ENCODE data around the gene CTDSP2. TPM values are rescaled to one million over a fixed set of nuclear protein-coding genes. Genes with fewer than 3 reads are reported as not detected.
"Not testable (repeated sequence)": the region's sequence is repeated elsewhere in the genome, so short reads cannot be mapped to it uniquely, and the experiment has no call there.

The CTDSP2 gene
- total RNA-seq, 4 donors from 2014 or later, result 47.1 to 120 (median 71.7) TPM

DNA sequence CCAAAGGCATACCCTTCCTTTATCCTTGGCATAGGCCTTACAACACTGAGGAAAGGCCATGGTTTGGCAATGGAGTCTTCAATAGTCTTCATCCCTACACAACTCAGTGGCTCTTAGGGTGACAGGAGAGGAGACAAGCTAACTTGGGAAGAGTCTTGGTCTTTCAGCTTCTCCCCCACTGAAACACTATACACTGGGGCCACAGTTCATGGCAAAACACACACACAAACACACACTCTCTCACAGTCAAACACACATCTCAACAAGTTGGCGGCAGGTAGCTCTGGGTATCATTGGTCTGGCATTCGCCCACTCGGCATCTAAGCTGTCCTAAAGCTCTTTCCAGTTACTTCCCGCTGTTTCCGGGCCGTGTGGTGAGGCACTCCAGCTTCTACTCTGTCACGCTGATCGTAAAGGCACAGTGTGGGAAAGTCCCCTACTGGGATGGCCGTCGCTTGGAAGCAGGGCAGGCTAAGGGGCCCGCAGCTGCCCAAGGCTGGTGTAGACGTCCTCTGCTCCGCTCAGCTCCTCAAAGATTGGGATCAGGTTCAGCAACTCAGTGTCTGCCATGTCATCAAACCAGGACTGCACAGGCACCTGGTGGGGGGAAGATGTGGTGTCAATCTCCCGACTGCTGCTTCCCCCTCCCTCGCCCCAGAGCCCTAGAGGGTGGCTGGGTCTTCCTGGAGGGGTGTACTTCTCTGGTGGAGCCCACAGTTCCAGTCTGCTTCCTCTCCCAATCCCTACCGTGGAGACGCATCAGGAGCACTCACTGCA lies 23.2 kb downstream of the CTDSP2 start:
- Histone ChIP-seq H3K27me3 (no peaks in the 10 kb centered on the region), H3K36me3 (peaks cover 62 to 100% (median 62%) of the 10 kb centered on the region in 3 donors), H3K27ac (peak overlapping the region in 3 of 4 donors; percentile 0 to 59 (median 9)), H3K4me3 (no peak overlapping the region), H3K9me3 (no peaks in the 10 kb centered on the region), H3K4me1 (peaks cover 0 to 53% (median 6%) of the 10 kb centered on the region in 3 donors)
- intact Hi-C loops (cut with DNase I), result no loop called here
- 80 to 82% methylated on average over 2 to 13 of the region's 17 CpGs for WGBS, 2 donors
- TF ChIP-seq POLR2A (IDR thresholded peaks at IDR 0.05), result no peak
- TF ChIP-seq, protein P1, sequence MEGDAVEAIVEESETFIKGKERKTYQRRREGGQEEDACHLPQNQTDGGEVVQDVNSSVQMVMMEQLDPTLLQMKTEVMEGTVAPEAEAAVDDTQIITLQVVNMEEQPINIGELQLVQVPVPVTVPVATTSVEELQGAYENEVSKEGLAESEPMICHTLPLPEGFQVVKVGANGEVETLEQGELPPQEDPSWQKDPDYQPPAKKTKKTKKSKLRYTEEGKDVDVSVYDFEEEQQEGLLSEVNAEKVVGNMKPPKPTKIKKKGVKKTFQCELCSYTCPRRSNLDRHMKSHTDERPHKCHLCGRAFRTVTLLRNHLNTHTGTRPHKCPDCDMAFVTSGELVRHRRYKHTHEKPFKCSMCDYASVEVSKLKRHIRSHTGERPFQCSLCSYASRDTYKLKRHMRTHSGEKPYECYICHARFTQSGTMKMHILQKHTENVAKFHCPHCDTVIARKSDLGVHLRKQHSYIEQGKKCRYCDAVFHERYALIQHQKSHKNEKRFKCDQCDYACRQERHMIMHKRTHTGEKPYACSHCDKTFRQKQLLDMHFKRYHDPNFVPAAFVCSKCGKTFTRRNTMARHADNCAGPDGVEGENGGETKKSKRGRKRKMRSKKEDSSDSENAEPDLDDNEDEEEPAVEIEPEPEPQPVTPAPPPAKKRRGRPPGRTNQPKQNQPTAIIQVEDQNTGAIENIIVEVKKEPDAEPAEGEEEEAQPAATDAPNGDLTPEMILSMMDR (IDR thresholded peaks at IDR 0.05), result no peak
- no peak for DNase-seq

DNA sequence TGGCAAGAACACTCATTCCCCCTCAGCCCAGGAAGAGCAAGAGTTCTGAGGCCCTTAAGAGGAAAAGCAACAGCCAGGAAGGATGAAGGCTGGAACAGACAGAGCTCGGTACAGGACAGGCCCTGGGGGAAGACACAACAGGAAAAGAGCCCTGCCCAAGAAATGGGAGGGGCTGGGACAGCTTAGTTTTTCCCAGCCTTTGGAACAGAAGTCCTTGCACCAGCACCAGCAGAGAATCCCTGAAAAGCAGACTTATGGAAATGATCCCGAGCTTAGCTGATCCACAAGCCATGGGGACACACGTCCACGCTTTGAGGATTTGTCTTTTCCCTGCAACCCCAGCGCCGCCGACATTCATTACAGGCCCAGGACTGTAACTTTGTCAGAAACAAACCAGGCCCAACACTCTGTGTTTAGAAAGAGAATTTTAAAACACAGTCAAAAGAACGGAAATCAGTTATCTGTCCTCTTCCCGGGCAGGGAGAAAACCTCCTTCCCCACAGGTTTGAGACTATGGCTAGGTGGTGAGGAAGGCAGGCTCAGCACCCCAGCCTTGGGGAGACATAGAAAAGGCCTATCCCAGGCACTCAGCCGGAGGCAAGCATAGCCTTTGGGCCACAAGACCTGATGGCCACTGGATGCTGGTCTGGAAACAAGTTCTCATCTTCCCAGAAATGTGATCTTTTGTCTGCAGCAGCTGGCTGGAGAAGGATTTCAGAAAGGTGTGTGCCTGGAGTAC lies 24.0 kb downstream of the CTDSP2 start:
- intact Hi-C loops (cut with DNase I), result no loop called here
- 76 to 82% methylated on average over 9 to 10 of the region's 10 CpGs for whole genome bisulfite sequencing, 2 donors
- Histone ChIP-seq H3K4me1 (peaks cover 0 to 58% (median 8%) of the 10 kb centered on the region in 3 donors), H3K36me3 (peaks cover 56 to 95% (median 57%) of the 10 kb centered on the region in 3 donors), H3K4me3 (no peak overlapping the region), H3K27me3 (no peaks in the 10 kb centered on the region), H3K27ac (peak overlapping the region in 3 of 4 donors; percentile 0 to 59 (median 9)), H3K9me3 (no peaks in the 10 kb centered on the region)
- TF ChIP-seq POLR2A (IDR thresholded peaks at IDR 0.05), result no peak
- TF ChIP-seq, protein P1 (IDR thresholded peaks at IDR 0.05), result no peak
- no peak for DNase-seq

DNA sequence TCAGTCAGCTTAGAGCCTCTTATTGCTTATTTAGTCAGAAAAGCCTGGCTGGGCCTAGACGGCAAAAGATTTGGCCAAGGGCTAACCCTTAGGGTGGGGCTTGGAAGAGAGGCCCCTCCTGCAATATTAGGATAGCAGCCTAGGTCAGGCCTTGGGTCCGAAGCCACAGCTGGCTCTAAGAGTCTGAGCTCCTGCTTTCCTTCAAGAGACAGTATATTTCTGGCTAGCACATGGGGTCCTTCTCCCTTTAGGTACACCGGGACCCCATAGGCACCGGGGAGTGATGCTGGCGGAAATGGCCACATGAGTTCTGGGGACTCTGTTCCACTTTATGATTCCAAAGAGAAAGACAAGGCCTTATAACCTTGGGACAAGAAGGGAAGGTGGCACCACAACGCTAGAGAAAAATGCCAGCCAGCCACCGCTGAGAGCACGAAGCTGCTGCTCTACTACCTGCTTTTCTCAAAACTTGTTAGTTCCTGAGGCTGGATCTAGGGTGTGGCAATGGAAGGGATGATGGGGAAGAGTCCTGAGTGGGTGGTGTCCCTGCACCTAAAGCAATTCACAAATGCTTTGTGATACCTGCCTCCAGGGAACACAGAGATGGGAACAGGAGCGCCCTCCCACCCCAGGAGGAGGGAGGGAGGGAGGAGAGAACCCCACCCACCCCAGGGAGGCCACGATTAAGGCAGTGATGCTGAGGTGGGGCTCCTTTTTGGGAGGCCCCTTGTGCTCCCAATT lies 24.9 kb downstream of the CTDSP2 start:
- 70 to 82% methylated on average over 7 to 9 of the region's 10 CpGs for WGBS, 2 donors
- Histone ChIP-seq H3K27ac (peak overlapping the region in 2 of 4 donors; percentile 9 to 17), H3K27me3 (no peaks in the 10 kb centered on the region), H3K4me3 (no peak overlapping the region), H3K9me3 (no peaks in the 10 kb centered on the region), H3K36me3 (peaks cover 46 to 85% (median 47%) of the 10 kb centered on the region in 3 donors), H3K4me1 (peaks cover 0 to 67% (median 13%) of the 10 kb centered on the region in 3 donors)
- no peak for TF ChIP-seq POLR2A (IDR thresholded peaks at IDR 0.05)
- TF ChIP-seq, protein P1 (IDR thresholded peaks at IDR 0.05), result no peak
- DNase-seq, result no peak
- intact Hi-C loops (cut with DNase I), result no loop called here

DNA sequence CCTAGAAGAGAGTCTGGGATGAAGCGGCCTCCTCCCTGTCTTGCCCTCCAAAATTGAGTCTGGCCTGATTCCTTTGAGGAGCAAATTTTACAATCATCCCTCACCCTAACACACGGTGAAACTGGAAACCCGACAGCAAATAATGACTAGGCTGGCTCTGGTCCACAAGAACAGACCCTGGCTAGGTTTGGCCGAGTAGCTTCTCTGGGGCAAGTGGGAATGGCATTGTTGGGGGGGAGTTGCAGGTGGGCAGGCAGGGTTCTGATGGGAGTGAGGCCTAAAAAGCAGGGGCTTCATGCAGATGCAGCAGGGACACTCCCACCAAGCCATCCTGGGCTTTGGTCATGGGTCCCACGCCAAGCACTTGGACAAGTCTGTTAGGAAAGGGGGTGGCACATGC lies 25.5 kb downstream of the CTDSP2 start:
- H3K36me3 ChIP-seq, result peaks cover 41 to 79% (median 41%) of the 10 kb centered on the region in 3 donors
- H3K4me3 ChIP-seq; DNase-seq; intact Hi-C loops (cut with DNase I); H3K9me3 ChIP-seq; H3K27me3 ChIP-seq: not testable (repeated sequence)
- H3K4me1 ChIP-seq, result peaks cover 0 to 74% (median 13%) of the 10 kb centered on the region in 3 donors
- H3K27ac ChIP-seq, result peak overlapping the region in 2 of 4 donors; percentile 9 to 17
- WGBS, 2 donors, result 82% methylated on average over 3 of the region's 5 CpGs; no CpG with 5 or more reads in 1 of the 2 donors

DNA sequence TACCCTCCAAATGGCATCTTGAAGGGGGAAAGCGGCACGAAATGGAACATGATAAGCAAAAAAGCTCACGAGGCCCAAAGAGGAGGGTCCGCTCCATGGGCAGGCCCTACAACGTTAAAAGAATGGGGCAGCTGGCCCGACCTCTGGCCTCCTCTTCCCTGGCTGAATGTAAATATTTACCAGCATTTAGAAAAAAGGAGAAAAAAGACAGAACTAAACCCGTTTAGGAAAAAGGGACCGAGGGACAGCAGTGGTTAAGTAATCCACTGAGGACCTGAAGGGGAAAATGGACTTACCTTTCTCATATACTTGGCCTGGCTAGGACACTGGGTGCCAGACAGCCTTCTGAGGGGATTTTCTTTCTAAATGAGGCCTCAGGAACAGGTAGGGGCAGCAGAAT lies 26.4 kb downstream of the CTDSP2 start:
- H3K27ac ChIP-seq; DNase-seq; H3K27me3 ChIP-seq; H3K4me3 ChIP-seq; H3K9me3 ChIP-seq; intact Hi-C loops (cut with DNase I): not testable (repeated sequence)
- 56 to 65% methylated on average over 8 of the region's 8 CpGs for WGBS, 2 donors
- Histone ChIP-seq H3K4me1 (peaks cover 0 to 82% (median 13%) of the 10 kb centered on the region in 3 donors), H3K36me3 (peaks cover 32 to 70% (median 34%) of the 10 kb centered on the region in 3 donors)

DNA sequence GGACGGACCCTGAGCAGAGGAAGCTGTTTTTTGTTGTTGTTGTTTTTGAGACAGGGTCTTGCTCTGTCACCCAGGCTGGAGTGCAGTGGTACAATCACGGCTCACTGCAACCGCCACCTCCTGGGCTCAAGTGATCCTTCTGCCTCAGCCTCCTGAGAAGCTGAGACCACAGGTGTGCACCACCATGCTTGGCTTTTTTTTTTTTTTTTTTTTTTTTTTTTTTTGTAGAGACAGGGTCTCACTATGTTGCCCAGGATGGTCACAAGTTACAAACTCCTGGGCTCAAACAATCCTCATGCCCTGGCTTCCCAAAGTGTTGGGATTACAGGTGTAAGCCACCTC lies 28.6 kb downstream of the CTDSP2 start:
- DNase-seq; H3K27me3 ChIP-seq; H3K4me3 ChIP-seq; H3K9me3 ChIP-seq; intact Hi-C loops (cut with DNase I): not testable (repeated sequence)
- H3K4me1 ChIP-seq, result peaks cover 0 to 74% (median 11%) of the 10 kb centered on the region in 3 donors
- H3K27ac ChIP-seq, result peak overlapping the region in 2 of 4 donors; percentile 27 to 49
- peaks cover 11 to 51% (median 12%) of the 10 kb centered on the region in 3 donors for H3K36me3 ChIP-seq
- 93 to 100% methylated on average over 2 to 3 of the region's 3 CpGs for WGBS, 2 donors
